ENCODE results near the gene TEX28. TPM values are rescaled to one million over a fixed set of nuclear protein-coding genes. Genes with fewer than 3 reads are reported as not detected.

Gene TEX28
- total RNA-seq, 1 experiment from 2014 or later: not detected

GRCh38 chrX:154325541-154325940 lies 30.6 kb upstream of the TEX28 start:
- ChIA-PET RAD21 (ENCODE audit: low non-redundant PET in 1 of 2, low total read pairs in 2 of 2, uncharacterized antibody in 2 of 2, unreplicated experiment in 2 of 2) (no interaction called here), CTCF (no interaction called here), POLR2A (no interaction called here)
- no peaks in the 10 kb centered on the region for H3K9me3 ChIP-seq (ENCODE audit: control insufficient read depth in 1 of 2, insufficient read depth in 1 of 2, low read depth in 1 of 2, low read length in 2 of 2)
- no peak overlapping the region for H2AFZ ChIP-seq (ENCODE audit: low read depth, low read length, poor library complexity, severe bottlenecking)
- TF ChIP-seq SP1 (IDR thresholded peaks at IDR 0.05; ENCODE audit: low read depth) (no peak), EZH2phosphoT487 (IDR thresholded peaks at IDR 0.05; ENCODE audit: borderline replicate concordance) (no peak), ATF3 (IDR thresholded peaks at IDR 0.05) (no peak), JUND (IDR thresholded peaks at IDR 0.05) (no peak), FOSL1 (IDR thresholded peaks at IDR 0.05; ENCODE audit: low read depth) (no peak), CTCF (IDR thresholded peaks at IDR 0.05 in 2 of 3, conservative IDR thresholded peaks at IDR 0.05 in 1 of 3; ENCODE audit: borderline replicate concordance in 1 of 3, insufficient read depth in 1 of 3, low read depth in 2 of 3, low read length in 2 of 3) (no peak), EZH2 (IDR thresholded peaks at IDR 0.05) (no peak), EGR1 (IDR thresholded peaks at IDR 0.05; ENCODE audit: low read depth) (no peak), RAD21 (IDR thresholded peaks at IDR 0.05; ENCODE audit: low read depth) (no peak), REST (IDR thresholded peaks at IDR 0.05; ENCODE audit: low read depth) (no peak), POLR2AphosphoS5 (IDR thresholded peaks at IDR 0.05; ENCODE audit: low read depth, low read length) (no peak), ELF1 (IDR thresholded peaks at IDR 0.05; ENCODE audit: borderline replicate concordance, low read depth) (no peak), YY1 (IDR thresholded peaks at IDR 0.05; ENCODE audit: extremely low read depth, insufficient replicate concordance, low read depth, low read length) (no peak), ZNF274 (IDR thresholded peaks at IDR 0.05; ENCODE audit: low read depth, low read length) (no peak)
- H3K27ac ChIP-seq (ENCODE audit: low read depth, low read length): no peak overlapping the region
- H3K9me2 ChIP-seq (ENCODE audit: insufficient read depth): no peaks in the 10 kb centered on the region
- no peak overlapping the region for H3K9ac ChIP-seq (ENCODE audit: low read length)
- H3K27me3 ChIP-seq (ENCODE audit: insufficient read depth, low read length): 0 out of 2 replicates have a peak, but pooled peaks cover 8% of the 10 kb centered on the region
- ATAC-seq: no peak
- intact Hi-C loops (cut with micrococcal nuclease): no loop called here
- DNase-seq (ENCODE audit: low read depth, low spot score): no peak
- no peaks in the 10 kb centered on the region for H3K79me2 ChIP-seq (ENCODE audit: insufficient read depth, low read length)
- no peak overlapping the region for H3K4me2 ChIP-seq (ENCODE audit: low read length)
- no peaks in the 10 kb centered on the region for H4K20me1 ChIP-seq (ENCODE audit: insufficient read depth)
- no peaks in the 10 kb centered on the region for H3K4me1 ChIP-seq (ENCODE audit: control insufficient read depth in 1 of 2, insufficient read depth in 2 of 2, low read length in 2 of 2)
- no peak overlapping the region for H3K4me3 ChIP-seq (replicated peaks in 1 of 2; ENCODE audit: low read depth in 1 of 2, low read length in 2 of 2)
- no TSS peak for BruUV-seq (replicated peaks)
- H3K36me3 ChIP-seq (ENCODE audit: control insufficient read depth in 1 of 2, insufficient read depth in 2 of 2, low read length in 2 of 2): no peaks in the 10 kb centered on the region

Measured in HCT116 (cell line).